Mucosa of gallbladder (tissue), 1 donor: ENCODE results near the gene MAPK6. TPM values are rescaled to one million over a fixed set of nuclear protein-coding genes. Genes with fewer than 3 reads are reported as not detected.

Experiments used
- DNase-seq: peaks from one replicate; pipeline ENCODE4 v3.0.0-alpha.2; 2020; ENCODE audit warnings: low spot score
- total RNA-seq: library from RNA; stranded (reverse); gene quantifications from one replicate; pipeline ENCODE4 v1.2.1, GENCODE V29; 2021
- donor health status: DM: no; HTN: no; CAD: no.

Gene MAPK6
- total RNA-seq, 1 donor from 2014 or later, result 41.2 TPM

GRCh38 chr15:52010633-52011595, 8.1 kb upstream of the MAPK6 start:
- peak; percentile 56 for DNase-seq

GRCh38 chr15:52011711-52012144, 7.3 kb upstream of the MAPK6 start:
- DNase-seq, result no peak

DNA sequence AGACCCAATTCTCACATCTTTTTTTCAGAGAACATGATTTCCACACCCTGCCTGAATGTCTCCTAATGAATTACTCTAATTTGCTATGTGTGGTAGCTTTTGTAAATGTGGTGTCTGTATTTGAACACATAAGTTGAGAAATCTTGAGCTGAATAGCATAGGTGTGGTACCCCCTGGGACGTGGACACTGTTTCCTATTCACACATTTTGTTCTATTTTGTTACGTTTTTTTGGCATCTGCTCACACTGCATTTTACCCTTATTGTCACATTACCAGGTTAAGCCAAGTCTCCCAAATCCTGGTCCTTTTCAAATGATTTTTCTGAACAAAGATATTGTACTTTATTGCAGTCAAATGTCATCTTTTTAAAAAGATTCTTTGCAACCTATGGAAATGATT, 6.8 kb upstream of the MAPK6 start:
- no peak for DNase-seq

DNA sequence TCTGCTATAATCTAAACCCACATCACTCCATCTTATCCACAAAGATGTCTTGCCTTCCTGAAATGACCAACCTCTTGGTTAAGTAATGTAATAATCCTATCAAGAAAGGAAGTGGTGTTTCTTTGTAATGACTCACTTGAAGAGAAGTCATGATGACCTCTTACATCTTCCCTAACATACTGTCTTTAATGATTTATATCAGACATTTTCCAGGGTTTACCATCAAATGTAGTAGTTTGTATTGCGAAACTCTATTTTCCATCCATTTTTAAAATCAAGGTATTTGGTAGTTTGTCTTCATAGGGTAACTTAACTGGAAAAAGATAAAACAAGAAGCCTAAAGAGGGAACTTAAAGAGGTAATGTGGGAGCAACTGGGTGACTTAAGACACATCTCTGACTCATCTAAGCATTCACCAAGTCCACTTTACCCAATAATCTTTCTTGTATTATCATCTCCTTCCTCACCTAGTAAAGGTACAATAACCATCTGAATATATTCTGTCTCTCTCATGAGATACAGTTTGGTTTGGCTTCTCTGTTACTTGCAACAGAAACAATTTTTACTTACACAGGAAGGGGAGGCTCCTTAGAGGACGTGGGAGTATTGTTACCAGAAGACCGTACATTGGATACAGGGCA, 5.7 kb upstream of the MAPK6 start:
- DNase-seq, result no peak

- DNase-seq, result no peak
Observed at GRCh38 chr15:52014616-52015015, 4.4 kb upstream of the MAPK6 start.

- no peak for DNase-seq
Observed at GRCh38 chr15:52016316-52016715, 2.7 kb upstream of the MAPK6 start.

DNA sequence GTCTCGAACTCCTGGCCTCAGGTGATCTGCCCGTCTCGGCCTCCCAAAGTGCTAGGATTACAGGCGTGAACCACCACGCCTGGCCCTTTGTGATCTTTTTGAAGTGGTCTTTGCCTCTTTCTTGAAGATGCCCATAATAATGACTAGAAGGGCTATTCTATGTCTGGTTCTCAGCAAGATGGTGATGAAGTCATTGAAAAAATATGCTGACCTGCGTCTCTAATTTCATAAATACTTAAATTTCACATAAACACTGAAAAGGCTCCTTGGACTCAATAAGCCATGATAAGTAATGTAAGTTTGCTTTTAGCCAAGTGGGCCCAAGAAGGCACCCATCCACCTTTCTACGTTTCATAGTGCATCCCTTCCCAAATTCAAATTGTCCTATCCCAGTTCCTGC, 775 bp upstream of the MAPK6 start:
- DNase-seq, result no peak

DNA sequence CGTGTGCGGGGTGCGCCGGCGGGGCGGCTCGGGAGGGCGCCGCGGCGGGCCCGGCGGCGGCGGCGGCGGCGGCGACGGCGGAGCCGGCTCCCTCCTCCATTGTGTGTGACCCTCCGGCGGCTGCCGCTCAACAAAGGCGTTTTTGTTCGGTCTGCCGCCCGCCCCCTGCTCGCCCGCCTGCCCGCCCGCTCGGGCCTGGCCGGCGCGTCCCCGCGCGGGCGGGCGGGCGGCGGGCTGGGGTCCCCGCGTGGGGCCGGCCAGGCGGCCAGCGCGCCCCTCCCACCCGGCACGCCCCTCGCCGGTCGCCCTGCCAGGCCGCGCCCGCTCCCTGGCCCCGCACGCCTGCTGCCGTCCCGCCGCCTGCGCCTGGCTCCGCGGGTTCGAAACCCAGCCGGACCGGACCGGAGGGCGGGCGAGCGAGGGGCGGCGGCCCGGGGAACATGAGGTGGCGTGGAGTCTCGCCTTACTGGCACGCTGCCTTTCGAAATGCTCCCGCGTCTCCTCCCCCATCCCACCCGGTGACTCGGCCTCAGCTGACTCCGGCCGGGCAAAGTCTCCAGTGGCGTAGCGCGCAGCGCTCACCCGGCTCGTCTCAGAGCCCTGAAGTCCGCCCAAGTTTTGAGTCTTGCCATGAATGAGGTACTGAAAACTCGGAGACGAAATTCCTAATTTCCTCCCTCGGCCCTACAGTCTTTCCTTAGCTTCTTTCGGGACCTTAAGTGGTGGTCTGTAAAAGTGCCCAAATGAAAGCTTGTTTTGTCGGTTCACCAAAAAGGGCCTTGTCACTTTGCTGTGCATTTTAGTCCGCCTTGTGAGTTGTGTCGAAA, 588 bp downstream of the MAPK6 start:
- DNase-seq, result peak; percentile 87

DNA sequence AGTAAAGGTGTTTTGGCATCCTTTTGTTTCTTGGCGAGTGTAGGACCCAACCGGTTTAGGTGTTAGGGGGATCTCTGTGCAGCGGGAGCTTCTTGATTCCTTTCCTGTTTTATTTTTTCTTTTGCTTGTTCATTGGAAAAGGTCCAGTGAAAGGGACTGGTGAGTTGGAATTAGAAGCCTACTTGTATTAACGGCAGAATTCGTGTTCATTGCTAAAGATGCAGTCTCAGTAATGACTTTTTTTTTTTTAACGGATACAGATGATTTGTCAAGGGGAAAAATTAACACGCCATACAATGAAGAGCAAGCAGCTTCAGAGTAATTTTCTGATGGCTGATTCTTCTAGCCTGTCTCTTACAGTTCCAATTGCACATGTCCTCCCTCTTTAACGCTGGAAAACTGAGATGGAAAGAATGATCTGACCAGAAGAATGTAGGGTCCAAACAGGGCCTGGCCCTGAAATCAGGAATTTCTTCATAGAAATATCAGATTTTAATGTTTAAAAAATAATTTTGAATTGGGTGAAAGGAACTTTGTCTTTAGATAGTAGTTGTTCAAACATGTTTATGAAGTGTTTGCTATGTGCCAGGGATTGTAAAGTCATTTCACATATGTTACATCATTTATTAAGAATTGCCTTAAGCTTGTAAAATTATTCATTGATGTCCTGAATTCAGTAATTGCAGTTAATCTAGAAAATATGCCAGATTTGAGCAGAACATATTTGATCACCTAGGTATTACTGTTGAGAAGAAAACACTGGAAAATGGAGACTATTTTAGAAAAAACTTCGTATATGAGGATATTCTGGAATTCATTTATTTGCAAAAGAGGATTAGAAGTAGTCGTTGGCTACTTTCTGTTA, 1.4 kb downstream of the MAPK6 start:
- DNase-seq, result no peak

- peak; percentile 52 for DNase-seq
Observed at GRCh38 chr15:52021128-52021671, 2.2 kb downstream of the MAPK6 start.

- no peak for DNase-seq
Observed at GRCh38 chr15:52021892-52022540, 3.0 kb downstream of the MAPK6 start.

GRCh38 chr15:52023169-52023922, 4.3 kb downstream of the MAPK6 start:
- no peak for DNase-seq

- DNase-seq, result no peak
Observed at GRCh38 chr15:52028431-52029093, 9.5 kb downstream of the MAPK6 start.

- no peak for DNase-seq
Observed at GRCh38 chr15:52030010-52030409, 11.0 kb downstream of the MAPK6 start.

DNA sequence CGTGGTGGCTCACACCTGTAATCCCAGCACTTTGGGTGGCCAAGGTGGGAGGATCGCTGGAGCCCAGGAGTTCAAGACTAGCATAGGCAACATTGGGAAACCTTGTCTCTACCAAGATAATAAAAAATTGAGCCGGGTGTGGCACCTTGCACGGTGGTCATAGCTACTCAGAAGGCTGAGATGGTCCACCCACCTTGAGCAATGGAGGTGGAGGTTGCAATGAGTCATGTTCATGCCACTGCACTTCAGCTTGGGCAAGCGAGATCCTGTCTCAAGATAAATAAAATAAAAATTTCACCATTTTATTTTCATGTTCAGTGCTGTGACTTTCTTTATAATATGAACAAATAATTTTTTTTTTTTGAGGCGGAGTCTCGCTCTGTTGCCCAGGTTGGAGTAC, 12.5 kb downstream of the MAPK6 start:
- DNase-seq, result no peak

GRCh38 chr15:52037889-52038505, 19.0 kb downstream of the MAPK6 start:
- no peak for DNase-seq

- no peak for DNase-seq
Observed at GRCh38 chr15:52039925-52040781, 21.1 kb downstream of the MAPK6 start.
